K562 (cell line): ENCODE data around the gene RPS28. TPM values are rescaled to one million over a fixed set of nuclear protein-coding genes. Genes with fewer than 3 reads are reported as not detected.

Experiments
- CC2D1A ChIP-seq: fragments of 450-650 bp; IDR thresholded peaks from 2 replicates; pipeline ENCODE4 v1.6.1; 2017; ENCODE audit warnings: mild to moderate bottlenecking
- CTCFL ChIP-seq: IDR thresholded peaks from 2 replicates; pipeline ENCODE4 v1.6.1; 2011; ENCODE audit warnings: borderline replicate concordance, low read depth, mild to moderate bottlenecking, moderate library complexity, low read length; ENCODE audit not compliant: insufficient read depth, poor library complexity, severe bottlenecking
- ERF ChIP-seq: fragments of 450-650 bp; formaldehyde crosslinking; IDR thresholded peaks from 2 replicates; pipeline ENCODE4 v1.4.0; 2020; ENCODE audit warnings: mild to moderate bottlenecking, mixed read lengths
- FOS ChIP-seq: IDR thresholded peaks from 3 replicates; pipeline ENCODE4 v1.6.1; 2011; ENCODE audit not compliant: insufficient read length; ENCODE audit errors: extremely low read depth
- MXD1 ChIP-seq: fragments of 250-450 bp; sonication (Bioruptor Pico); IDR thresholded peaks from 2 replicates; pipeline ENCODE4 v1.8.0; 2021; ENCODE audit warnings: borderline replicate concordance, mild to moderate bottlenecking, moderate library complexity; ENCODE audit not compliant: poor library complexity, severe bottlenecking
- RUNX1 ChIP-seq: sonication (generic); IDR thresholded peaks from 2 replicates; pipeline ENCODE4 v1.6.1; 2016; ENCODE audit warnings: antibody characterized with exemption, low read depth
- SLC30A9 ChIP-seq: fragments of 250-450 bp; sonication (Bioruptor Pico); IDR thresholded peaks from 2 replicates; pipeline ENCODE4 v1.8.0; 2022; ENCODE audit warnings: mild to moderate bottlenecking, moderate library complexity
- ZBED1 ChIP-seq: IDR thresholded peaks from 2 replicates; pipeline ENCODE4 v1.6.1; 2014
- ZNF445 ChIP-seq: fragments of 250-450 bp; sonication (Bioruptor Pico); IDR thresholded peaks from 2 replicates; pipeline ENCODE4 v1.4.0; 2020; ENCODE audit warnings: low read depth, mild to moderate bottlenecking, moderate library complexity
- ZNF511 ChIP-seq: sonication (generic); formaldehyde crosslinking; IDR thresholded peaks from 2 replicates; pipeline ENCODE4 v1.8.0; 2022; ENCODE audit warnings: mild to moderate bottlenecking, missing genetic modification reagents
- polyA plus RNA-seq, 8 experiments: library from polyadenylated mRNA; depleted of rRNA in 4 of 8; stranded (reverse) in 5 of 8; unstranded in 3 of 8; fragments of >200 nt; fragmentation: Nextera tagmentation in 2 of 8; fragmentation: Illumina TruSeq in 1 of 8; extraction: Ambion mirVana in 2 of 8; extraction: Trizol in 1 of 8; gene quantifications; 2 replicates each; pipeline versions ENCODE4 v1.2.1 to v1.2.3, GENCODE V29; 2011 to 2014; ENCODE audit warnings: inconsistent platforms in 1 of 8, missing spikeins in 1 of 8
- total RNA-seq, 7 experiments: library from RNA; depleted of rRNA in 6 of 7; stranded (reverse); fragments of >200 nt in 6 of 7; fragmentation: Illumina TruSeq in 2 of 7; extraction: Trizol in 2 of 7; gene quantifications; 2 replicates each; pipeline versions ENCODE4 v1.2.1 to v1.2.3, GENCODE V29; 2011 to 2021; ENCODE audit warnings: low replicate concordance in 1 of 7
- TF ChIP-seq, protein P1 (sequence below): fragments of 250-450 bp; sonication (Bioruptor Pico); IDR thresholded peaks from 2 replicates; pipeline ENCODE4 v1.5.0; 2020; ENCODE audit warnings: mild to moderate bottlenecking, borderline replicate concordance
- TF ChIP-seq, protein P2 (sequence below): fragments of 450-650 bp; IDR thresholded peaks from 2 replicates; pipeline ENCODE4 v1.7.1; 2018; ENCODE audit warnings: mild to moderate bottlenecking, low read depth; ENCODE audit not compliant: partially characterized antibody
- TF ChIP-seq, protein P3 (sequence below): fragments of 250-450 bp; sonication (Bioruptor Pico); IDR thresholded peaks from 2 replicates; pipeline ENCODE4 v1.4.0; 2020; ENCODE audit warnings: mild to moderate bottlenecking, moderate library complexity

Gene RPS28
- total and polyA plus RNA-seq, 9 of the 15 experiments (the other 6 are each of a cell fraction or from before 2014, with no cell fraction given), result 165 to 2,827 (median 1,303) TPM

- TF ChIP-seq ZBED1 (no peak), ZNF511 (CRISPR knock-in tag) (no peak), FOS (no peak), ERF (no peak), ZNF445 (no peak; the same call in 1 of the 2 replicates), CTCFL (no peak), CC2D1A (peak; percentile 6; the same call in 1 of the 2 replicates), RUNX1 (no peak), MXD1 (CRISPR knock-in tag) (no peak), SLC30A9 (CRISPR knock-in tag) (no peak)
- TF ChIP-seq, protein P1, sequence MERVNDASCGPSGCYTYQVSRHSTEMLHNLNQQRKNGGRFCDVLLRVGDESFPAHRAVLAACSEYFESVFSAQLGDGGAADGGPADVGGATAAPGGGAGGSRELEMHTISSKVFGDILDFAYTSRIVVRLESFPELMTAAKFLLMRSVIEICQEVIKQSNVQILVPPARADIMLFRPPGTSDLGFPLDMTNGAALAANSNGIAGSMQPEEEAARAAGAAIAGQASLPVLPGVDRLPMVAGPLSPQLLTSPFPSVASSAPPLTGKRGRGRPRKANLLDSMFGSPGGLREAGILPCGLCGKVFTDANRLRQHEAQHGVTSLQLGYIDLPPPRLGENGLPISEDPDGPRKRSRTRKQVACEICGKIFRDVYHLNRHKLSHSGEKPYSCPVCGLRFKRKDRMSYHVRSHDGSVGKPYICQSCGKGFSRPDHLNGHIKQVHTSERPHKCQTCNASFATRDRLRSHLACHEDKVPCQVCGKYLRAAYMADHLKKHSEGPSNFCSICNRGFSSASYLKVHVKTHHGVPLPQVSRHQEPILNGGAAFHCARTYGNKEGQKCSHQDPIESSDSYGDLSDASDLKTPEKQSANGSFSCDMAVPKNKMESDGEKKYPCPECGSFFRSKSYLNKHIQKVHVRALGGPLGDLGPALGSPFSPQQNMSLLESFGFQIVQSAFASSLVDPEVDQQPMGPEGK (CRISPR knock-in tag), result no peak
- TF ChIP-seq, protein P2, sequence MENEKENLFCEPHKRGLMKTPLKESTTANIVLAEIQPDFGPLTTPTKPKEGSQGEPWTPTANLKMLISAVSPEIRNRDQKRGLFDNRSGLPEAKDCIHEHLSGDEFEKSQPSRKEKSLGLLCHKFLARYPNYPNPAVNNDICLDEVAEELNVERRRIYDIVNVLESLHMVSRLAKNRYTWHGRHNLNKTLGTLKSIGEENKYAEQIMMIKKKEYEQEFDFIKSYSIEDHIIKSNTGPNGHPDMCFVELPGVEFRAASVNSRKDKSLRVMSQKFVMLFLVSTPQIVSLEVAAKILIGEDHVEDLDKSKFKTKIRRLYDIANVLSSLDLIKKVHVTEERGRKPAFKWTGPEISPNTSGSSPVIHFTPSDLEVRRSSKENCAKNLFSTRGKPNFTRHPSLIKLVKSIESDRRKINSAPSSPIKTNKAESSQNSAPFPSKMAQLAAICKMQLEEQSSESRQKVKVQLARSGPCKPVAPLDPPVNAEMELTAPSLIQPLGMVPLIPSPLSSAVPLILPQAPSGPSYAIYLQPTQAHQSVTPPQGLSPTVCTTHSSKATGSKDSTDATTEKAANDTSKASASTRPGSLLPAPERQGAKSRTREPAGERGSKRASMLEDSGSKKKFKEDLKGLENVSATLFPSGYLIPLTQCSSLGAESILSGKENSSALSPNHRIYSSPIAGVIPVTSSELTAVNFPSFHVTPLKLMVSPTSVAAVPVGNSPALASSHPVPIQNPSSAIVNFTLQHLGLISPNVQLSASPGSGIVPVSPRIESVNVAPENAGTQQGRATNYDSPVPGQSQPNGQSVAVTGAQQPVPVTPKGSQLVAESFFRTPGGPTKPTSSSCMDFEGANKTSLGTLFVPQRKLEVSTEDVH, result no peak
- TF ChIP-seq, protein P3, sequence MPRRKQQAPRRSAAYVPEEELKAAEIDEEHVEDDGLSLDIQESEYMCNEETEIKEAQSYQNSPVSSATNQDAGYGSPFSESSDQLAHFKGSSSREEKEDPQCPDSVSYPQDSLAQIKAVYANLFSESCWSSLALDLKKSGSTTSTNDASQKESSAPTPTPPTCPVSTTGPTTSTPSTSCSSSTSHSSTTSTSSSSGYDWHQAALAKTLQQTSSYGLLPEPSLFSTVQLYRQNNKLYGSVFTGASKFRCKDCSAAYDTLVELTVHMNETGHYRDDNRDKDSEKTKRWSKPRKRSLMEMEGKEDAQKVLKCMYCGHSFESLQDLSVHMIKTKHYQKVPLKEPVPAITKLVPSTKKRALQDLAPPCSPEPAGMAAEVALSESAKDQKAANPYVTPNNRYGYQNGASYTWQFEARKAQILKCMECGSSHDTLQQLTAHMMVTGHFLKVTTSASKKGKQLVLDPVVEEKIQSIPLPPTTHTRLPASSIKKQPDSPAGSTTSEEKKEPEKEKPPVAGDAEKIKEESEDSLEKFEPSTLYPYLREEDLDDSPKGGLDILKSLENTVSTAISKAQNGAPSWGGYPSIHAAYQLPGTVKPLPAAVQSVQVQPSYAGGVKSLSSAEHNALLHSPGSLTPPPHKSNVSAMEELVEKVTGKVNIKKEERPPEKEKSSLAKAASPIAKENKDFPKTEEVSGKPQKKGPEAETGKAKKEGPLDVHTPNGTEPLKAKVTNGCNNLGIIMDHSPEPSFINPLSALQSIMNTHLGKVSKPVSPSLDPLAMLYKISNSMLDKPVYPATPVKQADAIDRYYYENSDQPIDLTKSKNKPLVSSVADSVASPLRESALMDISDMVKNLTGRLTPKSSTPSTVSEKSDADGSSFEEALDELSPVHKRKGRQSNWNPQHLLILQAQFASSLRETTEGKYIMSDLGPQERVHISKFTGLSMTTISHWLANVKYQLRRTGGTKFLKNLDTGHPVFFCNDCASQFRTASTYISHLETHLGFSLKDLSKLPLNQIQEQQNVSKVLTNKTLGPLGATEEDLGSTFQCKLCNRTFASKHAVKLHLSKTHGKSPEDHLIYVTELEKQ (CRISPR knock-in tag), result no peak
These were observed at the start of gene RPS28, which contains the start of gene NDUFA7 (continued) for GRCh38 chr19:8321067-8321985.
